GM12878 (cell line): ENCODE data around the gene SLC6A9. TPM values are rescaled to one million over a fixed set of nuclear protein-coding genes. Genes with fewer than 3 reads are reported as not detected.

Experiments used
- ATAC-seq: fragments of 200-7000 bp; cut with Tn5 transposase; 3 replicates; pipeline ENCODE4 v1.9.1; 2020; ENCODE audit warnings: mild to moderate bottlenecking, moderate library complexity
- BruUV-seq: library from RNA; stranded (reverse); fragments of 400-500 nt; replicated peaks from 2 replicates; lab custom pipeline; 2021; lab: Mats Ljungman, UMichigan
- CTCF ChIA-PET: fragments of 300-600 bp; sonication (Branson Sonifier 250); formaldehyde crosslinking; extraction: SDS; loops from one replicate; lab custom pipeline; 2021; ENCODE audit warnings: inconsistent platforms; lab: Yijun Ruan, JAX
- POLR2A ChIA-PET: fragments of 350-600 bp; formaldehyde crosslinking; extraction: SDS; loops from one replicate; lab custom pipeline; 2021; ENCODE audit warnings: inconsistent platforms; lab: Charles Lee
- RAD21 ChIA-PET: fragments of 300-600 bp; sonication (Branson Sonifier 250); formaldehyde crosslinking; loops from one replicate; lab custom pipeline; 2023; ENCODE audit warnings: antibody characterized with exemption; ENCODE audit not compliant: unreplicated experiment; lab: Charles Lee
- SMC1A ChIA-PET: fragments of 300-600 bp; sonication (Branson Sonifier 250); formaldehyde crosslinking; loops from one replicate; lab custom pipeline; 2023; ENCODE audit not compliant: unreplicated experiment, uncharacterized antibody; lab: Charles Lee
- DNase-seq: peaks from one replicate; pipeline ENCODE4 v3.0.0-alpha.2; 2011; ENCODE audit warnings: low read depth, low spot score
- FAIRE-seq: peaks from 3 replicates; lab custom pipeline; 2011; peaks lifted over from hg19 to GRCh38; lab: Jason Lieb, UNC
- H2AFZ ChIP-seq: 2 replicates; pipeline ENCODE4 v1.6.0; 2011; ENCODE audit warnings: low read depth, low read length, control low read depth; ENCODE audit not compliant: control insufficient read depth
- H3K27ac ChIP-seq: 2 replicates; pipeline ENCODE4 v1.5.1; 2011; ENCODE audit warnings: control low read depth; ENCODE audit not compliant: control insufficient read depth, insufficient read depth
- H3K27me3 ChIP-seq, 2 experiments: replicated peaks in 1 of 2; 2 replicates each; pipeline versions ENCODE4 v1.6.0 to v1.6.1; 2011; ENCODE audit warnings: low read length in 1 of 2; ENCODE audit not compliant: control insufficient read depth in 2 of 2, insufficient read depth in 2 of 2
- H3K36me3 ChIP-seq, 2 experiments: 2 replicates each; pipeline ENCODE4 v1.5.1; 2011; ENCODE audit warnings: low read length in 1 of 2; ENCODE audit not compliant: control insufficient read depth in 2 of 2, insufficient read depth in 2 of 2
- H3K4me1 ChIP-seq: 2 replicates; pipeline ENCODE4 v1.6.1; 2011; ENCODE audit warnings: mild to moderate bottlenecking, low read length, moderate library complexity, mixed read lengths; ENCODE audit not compliant: control insufficient read depth, insufficient read depth
- H3K4me2 ChIP-seq: 2 replicates; pipeline ENCODE4 v1.6.0; 2011; ENCODE audit warnings: control low read depth; ENCODE audit not compliant: control insufficient read depth, insufficient read depth
- H3K4me3 ChIP-seq: fragments of 200-600 bp; sonication (generic); 2 replicates; pipeline ENCODE4 v1.5.1; 2016
- H3K79me2 ChIP-seq: 2 replicates; pipeline ENCODE4 v1.6.0; 2011; ENCODE audit warnings: low read length; ENCODE audit not compliant: control insufficient read depth, insufficient read depth
- H3K9ac ChIP-seq: 2 replicates; pipeline ENCODE4 v1.8.0; 2011; ENCODE audit warnings: low read length, control low read depth, mixed read lengths; ENCODE audit not compliant: control insufficient read depth, insufficient read depth
- H3K9me3 ChIP-seq: replicated peaks from 3 replicates; pipeline ENCODE4 v1.5.1; 2011; ENCODE audit warnings: mild to moderate bottlenecking, low read length; ENCODE audit not compliant: control insufficient read depth, insufficient read depth
- H4K20me1 ChIP-seq: 2 replicates; pipeline ENCODE4 v1.6.0; 2011; ENCODE audit not compliant: control insufficient read depth, insufficient read depth
- ATF2 ChIP-seq: IDR thresholded peaks from 2 replicates; pipeline ENCODE4 v1.6.1; 2012; ENCODE audit warnings: low read length, inconsistent platforms
- CHD4 ChIP-seq: fragments of 200-600 bp; sonication (generic); IDR thresholded peaks from 2 replicates; pipeline ENCODE4 v1.6.1; 2016; ENCODE audit warnings: mild to moderate bottlenecking
- GABPA ChIP-seq: IDR thresholded peaks from 2 replicates; pipeline ENCODE4 v1.6.1; 2014; ENCODE audit warnings: antibody characterized with exemption, low read depth, mild to moderate bottlenecking, inconsistent platforms
- HDGF ChIP-seq: fragments of 450-650 bp; IDR thresholded peaks from 2 replicates; pipeline ENCODE4 v1.6.1; 2016; ENCODE audit warnings: antibody characterized with exemption
- HSF1 ChIP-seq: fragments of 150-350 bp; IDR thresholded peaks from 2 replicates; pipeline ENCODE4 v1.6.1; 2014; ENCODE audit warnings: mild to moderate bottlenecking, low read depth, low read length
- IKZF1 ChIP-seq: fragments of 450-650 bp; conservative IDR thresholded peaks from 2 replicates; pipeline ENCODE4 v1.6.1; 2017; ENCODE audit warnings: antibody characterized with exemption, mild to moderate bottlenecking
- KAT2A ChIP-seq: conservative IDR thresholded peaks from 2 replicates; pipeline ENCODE4 v1.6.1; 2011; ENCODE audit warnings: low read depth, low read length; ENCODE audit not compliant: control insufficient read depth
- NRF1 ChIP-seq: conservative IDR thresholded peaks from 2 replicates; pipeline ENCODE4 v1.6.1; 2011; ENCODE audit warnings: mild to moderate bottlenecking, low read depth, low read length, improper control_type of control experiment
- SIX5 ChIP-seq: IDR thresholded peaks from 2 replicates; pipeline ENCODE4 v1.6.1; 2011; ENCODE audit warnings: mild to moderate bottlenecking, low read depth, low read length, moderate library complexity; ENCODE audit not compliant: severe bottlenecking
- SMAD1 ChIP-seq: fragments of 450-650 bp; IDR thresholded peaks from 2 replicates; pipeline ENCODE4 v1.6.1; 2018; ENCODE audit warnings: mild to moderate bottlenecking, low read depth; ENCODE audit not compliant: partially characterized antibody
- TBL1XR1 ChIP-seq: IDR thresholded peaks from 2 replicates; pipeline ENCODE4 v1.6.1; 2012; ENCODE audit warnings: low read depth, low read length, improper control_type of control experiment
- WRNIP1 ChIP-seq: IDR thresholded peaks from 2 replicates; pipeline ENCODE4 v1.6.1; 2011; ENCODE audit warnings: low read depth, low read length, improper control_type of control experiment, borderline replicate concordance
- ZBED1 ChIP-seq: IDR thresholded peaks from 2 replicates; pipeline ENCODE4 v1.6.1; 2016; ENCODE audit warnings: borderline replicate concordance
- ZBTB33 ChIP-seq: fragments of 450-650 bp; IDR thresholded peaks from 2 replicates; pipeline ENCODE4 v1.6.1; 2017; ENCODE audit warnings: mild to moderate bottlenecking
- ZNF274 ChIP-seq: IDR thresholded peaks from one replicate; pipeline ENCODE4 v1.8.0; 2011; ENCODE audit not compliant: insufficient read length, insufficient read depth
- WGBS: methylation state at CpG from one replicate; pipeline ENCODE4 v1.1.6; 2016; ENCODE audit warnings: low lambda C conversion rate; ENCODE audit not compliant: insufficient replicate concordance, insufficient coverage; ENCODE audit errors: missing lambda C conversion rate; 5-methylcytosine and 5-hydroxymethylcytosine counted together
- in situ Hi-C: fragments of 300-500 bp; cut with MboI; formaldehyde crosslinking; loops from 9 replicates; pipeline ENCODE4 v1.14.3; 2018; ENCODE audit warnings: mixed read lengths
- intact Hi-C: fragments of 100-400 bp; cut with micrococcal nuclease; formaldehyde crosslinking; loops from one replicate; pipeline ENCODE4 v1.14.2; 2022; ENCODE audit not compliant: unreplicated experiment
- polyA plus RNA-seq, 11 experiments: library from polyadenylated mRNA; depleted of rRNA in 4 of 11; unstranded in 6 of 11; stranded (reverse) in 5 of 11; fragments of >200 nt; fragmentation: Nextera tagmentation in 4 of 11; fragmentation: Illumina TruSeq in 1 of 11; extraction: Ambion mirVana in 4 of 11; extraction: Trizol in 1 of 11; gene quantifications; 1 replicate in 1 of 11; 2 replicates in 10 of 11; pipeline versions ENCODE4 v1.2.1 to v1.2.3, GENCODE V29; 2011 to 2016; ENCODE audit warnings: inconsistent platforms in 2 of 11, missing spikeins in 2 of 11, low read depth in 1 of 11
- total RNA-seq, 4 experiments: library from RNA; depleted of rRNA in 3 of 4; stranded (reverse); fragments of >200 nt in 3 of 4; fragmentation: Illumina TruSeq in 1 of 4; extraction: Trizol in 1 of 4; gene quantifications; 2 replicates each; pipeline versions ENCODE4 v1.2.1 to v1.2.3, GENCODE V29; 2013 to 2021
- TF ChIP-seq, protein P1 (sequence below): fragments of 450-650 bp; IDR thresholded peaks from 2 replicates; pipeline ENCODE4 v1.6.1; 2017; ENCODE audit warnings: borderline replicate concordance

Gene SLC6A9
- total and polyA plus RNA-seq, 10 of the 15 experiments (the other 5 are each of a cell fraction or from before 2014, with no cell fraction given) = 0.02 to 2.0 (median 0.63) TPM

GRCh38 chr1:44034976-44035716 is 3.9 kb upstream of the SLC6A9 start:
- H3K9ac ChIP-seq = no peak overlapping the region
- ChIA-PET RAD21 (interaction anchor here (0.8 to 4.5 kb wide), 6 partner anchors 11 to 272 kb away, joined by 3 to 39 read pairs (median 6); no protein-coding TSS in a partner anchor), POLR2A (no interaction called here), CTCF (interaction anchor here (0.8 to 8.9 kb wide), 13 partner anchors 13 to 510 kb away, joined by 3 to 167 read pairs (median 6); partner anchors contain the start of gene DPH2), SMC1A (interaction anchor here (2.1 to 3.4 kb wide), 4 partner anchors 12 to 272 kb away, joined by 5 to 37 read pairs (median 20); no protein-coding TSS in a partner anchor)
- no peaks in the 10 kb centered on the region for H3K27me3 ChIP-seq
- DNase-seq (no peak), ATAC-seq (no peak), FAIRE-seq (no peak)
- no peaks in the 10 kb centered on the region for H3K9me3 ChIP-seq
- in situ Hi-C loops = loop anchor here (10.0 kb wide), 1 partner anchor 270 kb away; no protein-coding TSS in a partner anchor
- intact Hi-C loops = loop anchor here (5.0 kb wide), 2 partner anchors 43 to 88 kb away; partner anchors contain the start of genes CCDC24 and IPO13
- no TSS peak for BruUV-seq
- H3K4me3 ChIP-seq = no peak overlapping the region
- WGBS = 32% methylated on average over 11 of the region's 11 CpGs
- no peaks in the 10 kb centered on the region for H3K4me1 ChIP-seq
- no peaks in the 10 kb centered on the region for H3K36me3 ChIP-seq
- H3K4me2 ChIP-seq = no peak overlapping the region
- H4K20me1 ChIP-seq = no peaks in the 10 kb centered on the region
- H2AFZ ChIP-seq = no peak overlapping the region
- no peak overlapping the region for H3K27ac ChIP-seq
- no peak for TF ChIP-seq HSF1
- no peak for TF ChIP-seq ZBED1
- no peak for TF ChIP-seq HDGF
- TF ChIP-seq SMAD1 = no peak
- TF ChIP-seq, protein P1, sequence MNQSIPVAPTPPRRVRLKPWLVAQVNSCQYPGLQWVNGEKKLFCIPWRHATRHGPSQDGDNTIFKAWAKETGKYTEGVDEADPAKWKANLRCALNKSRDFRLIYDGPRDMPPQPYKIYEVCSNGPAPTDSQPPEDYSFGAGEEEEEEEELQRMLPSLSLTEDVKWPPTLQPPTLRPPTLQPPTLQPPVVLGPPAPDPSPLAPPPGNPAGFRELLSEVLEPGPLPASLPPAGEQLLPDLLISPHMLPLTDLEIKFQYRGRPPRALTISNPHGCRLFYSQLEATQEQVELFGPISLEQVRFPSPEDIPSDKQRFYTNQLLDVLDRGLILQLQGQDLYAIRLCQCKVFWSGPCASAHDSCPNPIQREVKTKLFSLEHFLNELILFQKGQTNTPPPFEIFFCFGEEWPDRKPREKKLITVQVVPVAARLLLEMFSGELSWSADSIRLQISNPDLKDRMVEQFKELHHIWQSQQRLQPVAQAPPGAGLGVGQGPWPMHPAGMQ = no peak
- no peak for TF ChIP-seq ZBTB33
- TF ChIP-seq GABPA = no peak
- no peak for TF ChIP-seq SIX5
- no peak for TF ChIP-seq CHD4
- no peak for TF ChIP-seq IKZF1
- TF ChIP-seq NRF1 = no peak
- TF ChIP-seq ZNF274 = no peak
- TF ChIP-seq KAT2A = no peak
- TF ChIP-seq ATF2 = no peak
- TF ChIP-seq WRNIP1 = no peak
- no peak for TF ChIP-seq TBL1XR1
- no peaks in the 10 kb centered on the region for H3K79me2 ChIP-seq
